ENCODE results near the gene GFER. TPM values are rescaled to one million over a fixed set of nuclear protein-coding genes. Genes with fewer than 3 reads are reported as not detected.

GFER gene
- total RNA-seq, 1 experiment from 2014 or later = 26.2 TPM

GRCh38 chr16:2023092-2024031 lies 39.4 kb downstream of the GFER start:
- no peaks in the 10 kb centered on the region for H3K9me3 ChIP-seq (ENCODE audit: low read depth, low read length, poor library complexity, severe bottlenecking)

GRCh38 chr16:2024032-2024420 lies 40.0 kb downstream of the GFER start:
- no peaks in the 10 kb centered on the region for H3K27me3 ChIP-seq (replicated peaks; ENCODE audit: insufficient read depth, low read depth, low read length, poor library complexity)
- intact Hi-C loops (cut with micrococcal nuclease; ENCODE audit: unreplicated experiment) = loop anchor here (5.0 kb wide), 1 partner anchor 128 kb away; no protein-coding TSS in a partner anchor
- peaks cover 21% of the 10 kb centered on the region for H3K4me1 ChIP-seq (ENCODE audit: insufficient read depth, low read length, poor library complexity, severe bottlenecking)
- CTCF ChIA-PET = interaction anchor here (1.0 kb wide), 1 partner anchor 127 kb away, joined by 3 read pairs; no protein-coding TSS in a partner anchor
- H3K27ac ChIP-seq (ENCODE audit: low read depth, low read length, poor library complexity, severe bottlenecking) = no peak overlapping the region
- no peak overlapping the region for H3K4me3 ChIP-seq (ENCODE audit: low read depth, low read length, poor library complexity, severe bottlenecking)
- H3K9me3 ChIP-seq (ENCODE audit: low read depth, low read length, poor library complexity, severe bottlenecking) = no peaks in the 10 kb centered on the region
- DNase-seq (ENCODE audit: low spot score) = no peak
- H3K36me3 ChIP-seq (ENCODE audit: insufficient read depth, low read length, poor library complexity, severe bottlenecking) = no peaks in the 10 kb centered on the region
- no TSS peak for BruUV-seq (replicated peaks)
- POLR2A ChIA-PET (ENCODE audit: low non-redundant PET) = no interaction called here
- TF ChIP-seq CTCF (conservative IDR thresholded peaks at IDR 0.05; ENCODE audit: low read depth, low read length) (no peak), EZH2 (IDR thresholded peaks at IDR 0.05; ENCODE audit: borderline replicate concordance, low read depth, low read length, poor library complexity, severe bottlenecking) (no peak)

More at GRCh38 chr16:2023092-2024031, 39.4 kb downstream of the GFER start:
- intact Hi-C loops (cut with micrococcal nuclease; ENCODE audit: unreplicated experiment) = loop anchor here (1.0 to 5.0 kb wide), 2 partner anchors 117 to 129 kb away; no protein-coding TSS in a partner anchor
- peak overlapping the region; percentile 8 for H3K4me3 ChIP-seq (ENCODE audit: low read depth, low read length, poor library complexity, severe bottlenecking)
- H3K4me1 ChIP-seq (ENCODE audit: insufficient read depth, low read length, poor library complexity, severe bottlenecking) = peaks cover 21% of the 10 kb centered on the region
- H3K27ac ChIP-seq (ENCODE audit: low read depth, low read length, poor library complexity, severe bottlenecking) = peak overlapping the region; percentile 26
- no peaks in the 10 kb centered on the region for H3K27me3 ChIP-seq (replicated peaks; ENCODE audit: insufficient read depth, low read depth, low read length, poor library complexity)
- BruUV-seq (replicated peaks) = no TSS peak
- ChIA-PET POLR2A (ENCODE audit: low non-redundant PET) (no interaction called here), CTCF (interaction anchor here (0.6 to 1.3 kb wide), 5 partner anchors 11 to 151 kb away, joined by 3 to 7 read pairs (median 3); no protein-coding TSS in a partner anchor)
- peak; percentile 91 for DNase-seq (ENCODE audit: low spot score)
- TF ChIP-seq CTCF (conservative IDR thresholded peaks at IDR 0.05; ENCODE audit: low read depth, low read length) (peak; percentile 98), EZH2 (IDR thresholded peaks at IDR 0.05; ENCODE audit: borderline replicate concordance, low read depth, low read length, poor library complexity, severe bottlenecking) (no peak)
- no peaks in the 10 kb centered on the region for H3K36me3 ChIP-seq (ENCODE audit: insufficient read depth, low read length, poor library complexity, severe bottlenecking)

- Histone ChIP-seq H3K27me3 (replicated peaks; ENCODE audit: insufficient read depth, low read depth, low read length, poor library complexity) (no peaks in the 10 kb centered on the region), H3K4me3 (ENCODE audit: low read depth, low read length, poor library complexity, severe bottlenecking) (no peak overlapping the region), H3K4me1 (ENCODE audit: insufficient read depth, low read length, poor library complexity, severe bottlenecking) (peaks cover 21% of the 10 kb centered on the region), H3K9me3 (ENCODE audit: low read depth, low read length, poor library complexity, severe bottlenecking) (no peaks in the 10 kb centered on the region), H3K36me3 (ENCODE audit: insufficient read depth, low read length, poor library complexity, severe bottlenecking) (no peaks in the 10 kb centered on the region), H3K27ac (ENCODE audit: low read depth, low read length, poor library complexity, severe bottlenecking) (no peak overlapping the region)
- TF ChIP-seq CTCF (conservative IDR thresholded peaks at IDR 0.05; ENCODE audit: low read depth, low read length) = no peak
- TF ChIP-seq EZH2 (IDR thresholded peaks at IDR 0.05; ENCODE audit: borderline replicate concordance, low read depth, low read length, poor library complexity, severe bottlenecking) = no peak
- CTCF ChIA-PET = no interaction called here
- intact Hi-C loops (cut with micrococcal nuclease; ENCODE audit: unreplicated experiment) = no loop called here
- POLR2A ChIA-PET (ENCODE audit: low non-redundant PET) = interaction anchor here (0.6 kb wide), 1 partner anchor 1425 kb away, joined by 4 read pairs; no protein-coding TSS in a partner anchor
- DNase-seq (ENCODE audit: low spot score) = no peak
- BruUV-seq (replicated peaks) = no TSS peak
Measured at GRCh38 chr16:2025251-2025650, 41.3 kb downstream of the GFER start.
